LoVo (cell line): ENCODE measurements around the gene TRIM66.

ENCODE experiments used
- DNase-seq: peaks from one replicate; pipeline ENCODE4 v3.0.0-alpha.2; 2016; ENCODE audit warnings: low spot score

The TRIM66 gene

DNA sequence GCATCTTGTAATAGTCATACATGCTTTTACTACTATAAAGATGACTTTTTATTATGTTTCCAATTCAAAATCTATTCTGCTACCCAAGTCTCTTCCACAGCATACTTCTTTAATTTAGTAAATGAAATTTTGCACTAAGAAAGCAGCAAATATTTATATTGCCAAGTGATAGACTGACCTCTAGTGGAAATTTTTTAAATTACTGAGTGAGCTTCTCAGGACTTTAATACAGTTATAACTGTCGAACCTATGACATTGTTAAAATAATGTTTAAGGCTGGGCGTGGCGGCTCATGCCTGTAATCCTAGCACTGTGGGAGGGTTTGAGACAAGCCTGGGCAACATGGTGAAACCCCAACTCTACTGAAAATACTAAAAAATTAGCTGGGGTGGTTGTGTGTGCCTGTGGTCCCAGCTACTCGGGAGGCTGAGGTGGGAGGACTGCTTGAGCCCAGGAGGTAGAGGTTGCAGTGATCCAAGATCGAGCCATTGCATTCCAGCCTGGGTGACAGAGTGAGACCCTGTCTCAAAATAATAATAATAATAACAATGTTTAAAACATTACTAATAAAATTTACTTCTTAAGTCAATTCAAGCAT, 115.8 kb downstream of the TRIM66 start:
- peak; percentile 65 for DNase-seq

- DNase-seq, result no peak
Observed at GRCh38 chr11:8564526-8564925, 117.9 kb downstream of the TRIM66 start.
